ENCODE results near the gene SLC16A5. TPM values are rescaled to one million over a fixed set of nuclear protein-coding genes. Genes with fewer than 3 reads are reported as not detected.

Gene SLC16A5
- total RNA-seq, 1 experiment from 2014 or later = 17.1 TPM

GRCh38 chr17:75082683-75083082 lies 5.1 kb upstream of the SLC16A5 start:
- H2BK5ac ChIP-seq (ENCODE audit: insufficient read length, low read length) = no peak overlapping the region
- H3K9me3 ChIP-seq (ENCODE audit: control insufficient read depth, low read depth, low read length) = no peaks in the 10 kb centered on the region
- no peak overlapping the region for H2BK20ac ChIP-seq (ENCODE audit: low read depth, low read length, poor library complexity, severe bottlenecking)
- H3K27ac ChIP-seq (ENCODE audit: insufficient read length, low read depth, low read length) = no peak overlapping the region
- no peak overlapping the region for H3K14ac ChIP-seq (ENCODE audit: insufficient read depth, low read length)
- no peaks in the 10 kb centered on the region for H3K23me2 ChIP-seq (ENCODE audit: insufficient read length, low read depth, low read length, poor library complexity, severe bottlenecking)
- TF ChIP-seq CTCF (conservative IDR thresholded peaks at IDR 0.05) = no peak
- no peak overlapping the region for H2BK15ac ChIP-seq (ENCODE audit: low read depth, low read length)
- H3K18ac ChIP-seq (ENCODE audit: insufficient read length, low read depth, low read length) = no peak overlapping the region
- no CpG with 5 or more reads among the region's 6 CpGs for WGBS (ENCODE audit: extremely low coverage, insufficient read length, low lambda C conversion rate)
- H3K4me3 Mint-ChIP-seq = no peak overlapping the region
- no peaks in the 10 kb centered on the region for H3K79me1 ChIP-seq (ENCODE audit: insufficient read depth, low read depth, low read length, poor library complexity, severe bottlenecking)
- no peak overlapping the region for H3K56ac ChIP-seq (ENCODE audit: insufficient read length, low read depth, low read length)
- H2BK12ac ChIP-seq (ENCODE audit: insufficient read length, low read depth, low read length) = no peak overlapping the region
- no peak for DNase-seq
- H3K4me1 ChIP-seq (ENCODE audit: insufficient read depth, low read length) = peaks cover 9% of the 10 kb centered on the region; the same call in 1 of the 2 replicates
- H2AK5ac ChIP-seq (ENCODE audit: insufficient read length, low read length) = no peak overlapping the region
- no peak overlapping the region for H2AFZ ChIP-seq (ENCODE audit: low read length)
- no peak overlapping the region for H4K8ac ChIP-seq (replicated peaks; ENCODE audit: insufficient read length, low read depth, low read length)
- H2BK120ac ChIP-seq (ENCODE audit: low read depth, low read length, poor library complexity, severe bottlenecking) = no peak overlapping the region
- peaks cover 47% of the 10 kb centered on the region in 2 experiments for H3K4me1 Mint-ChIP-seq
- no peaks in the 10 kb centered on the region for H3K27me3 ChIP-seq (ENCODE audit: insufficient read depth, low read length)
- no peak overlapping the region for H4K91ac ChIP-seq (ENCODE audit: insufficient read length, low read depth, low read length)
- H3K27ac Mint-ChIP-seq = peak overlapping the region in 1 of 3 experiments; percentile 16; a peak in 2 of 7 replicates
- H3K4ac ChIP-seq (ENCODE audit: low read depth, low read length) = no peak overlapping the region
- no peak overlapping the region for H3K23ac ChIP-seq (ENCODE audit: insufficient read length, low read depth, low read length)
- H4K5ac ChIP-seq (ENCODE audit: insufficient read length, low read depth, low read length) = no peak overlapping the region
- no peaks in the 10 kb centered on the region; the same call in 1 of the 2 replicates for H3K27me3 Mint-ChIP-seq (ENCODE audit: low read depth)
- H3K36me3 Mint-ChIP-seq (ENCODE audit: insufficient read depth in 1 of 3, low read depth in 3 of 3) = no peaks in the 10 kb centered on the region
- H4K20me1 ChIP-seq (ENCODE audit: control insufficient read depth, insufficient read depth, insufficient read length) = no peaks in the 10 kb centered on the region
- H3K9me3 Mint-ChIP-seq = no peaks in the 10 kb centered on the region
- H3T11ph ChIP-seq (ENCODE audit: low read length) = no peak overlapping the region
- H3K9ac ChIP-seq (ENCODE audit: extremely low read depth, insufficient read length, low read length) = no peak overlapping the region
- no peaks in the 10 kb centered on the region for H3K79me2 ChIP-seq (ENCODE audit: insufficient read depth, low read length)
- no peak overlapping the region for H3K4me2 ChIP-seq (ENCODE audit: insufficient read depth, insufficient read length, low read length)
